Measurements from ENCODE around the gene YBX1.
"Not testable (repeated sequence)": the region's sequence is repeated elsewhere in the genome, so short reads cannot be mapped to it uniquely, and the experiment has no call there.

The YBX1 gene

DNA sequence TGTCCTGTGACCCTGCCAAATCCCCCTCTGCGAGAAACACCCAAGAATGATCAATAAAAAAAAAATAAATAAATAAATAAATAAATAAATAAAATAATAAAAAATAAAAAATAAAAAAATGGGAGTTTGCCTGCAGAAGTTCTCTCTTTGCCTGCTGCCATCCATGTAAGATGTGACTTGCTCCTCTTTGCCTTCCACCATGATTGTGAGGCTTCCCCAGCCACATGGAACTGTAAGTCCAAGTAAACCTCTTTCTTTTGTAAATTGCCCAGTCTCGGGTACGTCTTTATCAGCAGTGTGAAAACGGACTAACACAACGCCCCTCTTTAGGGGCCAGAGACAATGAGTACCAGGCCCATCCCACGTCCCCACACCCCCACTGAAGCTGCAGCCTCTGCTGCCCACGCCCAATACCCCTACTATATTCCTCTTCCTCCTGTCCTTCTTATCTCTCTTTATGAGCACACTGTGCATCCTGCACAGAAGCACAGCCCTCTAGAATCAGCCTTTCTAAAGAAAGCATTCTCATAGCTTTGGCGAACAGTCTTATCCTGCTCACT lies 69.4 kb downstream of the YBX1 start:
- DNase-seq: not testable (repeated sequence)

DNA sequence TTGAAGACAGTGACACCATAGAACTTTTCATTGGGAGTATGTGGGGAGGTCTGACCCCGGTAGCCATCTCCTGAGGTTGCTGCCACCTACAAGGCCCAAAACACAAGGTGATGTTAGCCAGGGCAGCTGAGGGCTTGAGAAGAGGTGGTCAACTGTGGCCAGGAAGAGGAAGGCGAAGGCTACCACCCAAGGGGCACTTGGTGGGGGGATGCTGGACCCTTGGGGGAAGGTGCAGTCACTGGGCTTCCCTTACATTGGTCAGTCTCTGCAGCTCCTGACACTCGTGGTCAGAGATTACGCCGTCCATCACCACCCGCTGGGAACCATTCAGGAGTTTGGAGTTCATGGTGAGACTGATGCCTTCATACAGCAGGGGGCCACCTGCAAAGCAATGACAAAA lies 70.1 kb downstream of the YBX1 start:
- no peak for DNase-seq

GRCh38 chr1:42753070-42753469 lies 70.9 kb downstream of the YBX1 start:
- no peak for DNase-seq
